ENCODE measurements around the gene USP25. TPM values are rescaled to one million over a fixed set of nuclear protein-coding genes. Genes with fewer than 3 reads are reported as not detected.

Gene USP25
- total RNA-seq, 2 donors from 2014 or later, result 42.9 to 44.7 TPM

GRCh38 chr21:15749082-15749860 is 19.5 kb downstream of the USP25 start:
- H3K36me3 ChIP-seq, result no peaks in the 10 kb centered on the region
- H3K27ac ChIP-seq, result no peak overlapping the region
- no peak for TF ChIP-seq CTCF (IDR thresholded peaks at IDR 0.05)
- peaks cover 0 to 30% of the 10 kb centered on the region in 2 donors for H3K4me1 ChIP-seq
- no peak overlapping the region for H3K4me3 ChIP-seq
- no peak for DNase-seq (ENCODE audit: low spot score)
- no peaks in the 10 kb centered on the region for H3K27me3 ChIP-seq
- H3K9me3 ChIP-seq, result no peaks in the 10 kb centered on the region

DNA sequence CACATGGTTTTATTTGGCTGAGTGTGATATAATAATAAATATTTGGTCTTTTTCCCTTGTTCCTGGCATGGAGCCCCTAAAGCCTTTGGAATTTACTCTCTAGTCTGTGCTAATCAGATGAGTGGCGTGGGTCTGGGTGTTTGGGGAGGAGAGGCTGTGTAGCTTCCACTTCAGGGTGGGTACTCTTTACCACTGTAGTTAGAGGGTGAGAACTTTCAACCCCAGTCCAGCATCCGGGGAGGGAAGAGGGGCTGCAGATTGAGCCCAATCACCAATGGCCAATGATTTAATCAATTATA is 20.0 kb downstream of the USP25 start:
- H3K27ac ChIP-seq, result no peak overlapping the region
- no peaks in the 10 kb centered on the region for H3K27me3 ChIP-seq
- no peak for DNase-seq (ENCODE audit: low spot score)
- TF ChIP-seq CTCF (IDR thresholded peaks at IDR 0.05), result no peak
- peaks cover 0 to 35% of the 10 kb centered on the region in 2 donors for H3K4me1 ChIP-seq
- H3K4me3 ChIP-seq, result no peak overlapping the region
- H3K36me3 ChIP-seq, result no peaks in the 10 kb centered on the region
- H3K9me3 ChIP-seq, result no peaks in the 10 kb centered on the region

GRCh38 chr21:15751037-15751436 is 21.3 kb downstream of the USP25 start:
- no peaks in the 10 kb centered on the region for H3K27me3 ChIP-seq
- H3K4me1 ChIP-seq, result peaks cover 0 to 47% of the 10 kb centered on the region in 2 donors
- H3K27ac ChIP-seq, result no peak overlapping the region
- H3K36me3 ChIP-seq, result no peaks in the 10 kb centered on the region
- H3K4me3 ChIP-seq, result no peak overlapping the region
- no peak for TF ChIP-seq CTCF (IDR thresholded peaks at IDR 0.05)
- DNase-seq (ENCODE audit: low spot score), result no peak
- no peaks in the 10 kb centered on the region for H3K9me3 ChIP-seq

GRCh38 chr21:15751546-15751945 is 21.8 kb downstream of the USP25 start:
- no peaks in the 10 kb centered on the region for H3K9me3 ChIP-seq
- no peak overlapping the region for H3K4me3 ChIP-seq
- H3K27me3 ChIP-seq, result no peaks in the 10 kb centered on the region
- no peak for TF ChIP-seq CTCF (IDR thresholded peaks at IDR 0.05)
- peaks cover 0 to 49% of the 10 kb centered on the region in 2 donors for H3K4me1 ChIP-seq
- H3K36me3 ChIP-seq, result no peaks in the 10 kb centered on the region
- H3K27ac ChIP-seq, result no peak overlapping the region
- no peak for DNase-seq (ENCODE audit: low spot score)

GRCh38 chr21:15752763-15753407 is 23.1 kb downstream of the USP25 start:
- Histone ChIP-seq H3K36me3 (no peaks in the 10 kb centered on the region), H3K4me3 (no peak overlapping the region), H3K4me1 (peaks cover 0 to 53% of the 10 kb centered on the region in 2 donors), H3K9me3 (no peaks in the 10 kb centered on the region), H3K27ac (no peak overlapping the region), H3K27me3 (no peaks in the 10 kb centered on the region)
- TF ChIP-seq CTCF (IDR thresholded peaks at IDR 0.05), result no peak
- no peak for DNase-seq (ENCODE audit: low spot score)

Data from right atrium auricular region (tissue), 2 donors.